ENCODE results near the gene VSIG10L2. TPM values are rescaled to one million over a fixed set of nuclear protein-coding genes. Genes with fewer than 3 reads are reported as not detected.

Gene VSIG10L2
- total RNA-seq, 1 experiment from 2014 or later, result not detected

GRCh38 chr11:125903711-125904659 lies 41.9 kb upstream of the VSIG10L2 start, which contains the start of gene DDX25 (continued):
- no peak for TF ChIP-seq MAX (IDR thresholded peaks at IDR 0.05)
- no peak for TF ChIP-seq ATF3 (IDR thresholded peaks at IDR 0.05)
- no peak for TF ChIP-seq FOSL1 (IDR thresholded peaks at IDR 0.05; ENCODE audit: low read depth)

GRCh38 chr11:125904678-125905077 lies 41.2 kb upstream of the VSIG10L2 start:
- TF ChIP-seq EZH2phosphoT487 (IDR thresholded peaks at IDR 0.05; ENCODE audit: borderline replicate concordance), result no peak
- TF ChIP-seq EGR1 (IDR thresholded peaks at IDR 0.05; ENCODE audit: low read depth), result no peak
- no peak for TF ChIP-seq RAD21 (IDR thresholded peaks at IDR 0.05; ENCODE audit: low read depth)
- TF ChIP-seq ATF3 (IDR thresholded peaks at IDR 0.05), result no peak
- TF ChIP-seq MAX (IDR thresholded peaks at IDR 0.05), result no peak
- no peak for TF ChIP-seq SP1 (IDR thresholded peaks at IDR 0.05; ENCODE audit: low read depth)
- TF ChIP-seq EZH2 (IDR thresholded peaks at IDR 0.05), result no peak
- no peak for TF ChIP-seq POLR2AphosphoS5 (IDR thresholded peaks at IDR 0.05; ENCODE audit: low read depth, low read length)
- TF ChIP-seq ZNF274 (IDR thresholded peaks at IDR 0.05; ENCODE audit: low read depth, low read length), result no peak
- no peak for TF ChIP-seq SRF (IDR thresholded peaks at IDR 0.05; ENCODE audit: low read depth)
- TF ChIP-seq CEBPB (IDR thresholded peaks at IDR 0.05; ENCODE audit: low read depth), result no peak
- no peak for TF ChIP-seq ZBTB33 (IDR thresholded peaks at IDR 0.05; ENCODE audit: extremely low read depth, insufficient replicate concordance, low read length)
- no peak for TF ChIP-seq FOSL1 (IDR thresholded peaks at IDR 0.05; ENCODE audit: low read depth)
- TF ChIP-seq SIN3A (IDR thresholded peaks at IDR 0.05; ENCODE audit: low read depth), result no peak
- TF ChIP-seq CBX3 (IDR thresholded peaks at IDR 0.05; ENCODE audit: low read depth), result no peak
- no peak for TF ChIP-seq ZFX (IDR thresholded peaks at IDR 0.05)
- TF ChIP-seq JUND (IDR thresholded peaks at IDR 0.05), result no peak
- TF ChIP-seq POLR2A (IDR thresholded peaks at IDR 0.05; ENCODE audit: borderline replicate concordance, extremely low read depth, insufficient read depth, insufficient read length), result no peak
- H3K4me2 ChIP-seq (ENCODE audit: low read length), result no peak overlapping the region
- 0 out of 2 replicates have a peak, but pooled peaks cover 4% of the 10 kb centered on the region for H4K20me1 ChIP-seq (ENCODE audit: insufficient read depth)
- H3K27me3 ChIP-seq (ENCODE audit: insufficient read depth, low read length), result peaks cover 8% of the 10 kb centered on the region; the same call in 1 of the 2 replicates
- no TSS peak for BruUV-seq (replicated peaks)
- H3K9me2 ChIP-seq (ENCODE audit: insufficient read depth), result no peaks in the 10 kb centered on the region
- no peak overlapping the region for H3K9ac ChIP-seq (ENCODE audit: low read length)
- DNase-seq (ENCODE audit: low read depth, low spot score), result no peak
- peaks cover 3 to 8% of the 10 kb centered on the region in 2 experiments; a peak in 2 of 4 replicates for H3K4me1 ChIP-seq (ENCODE audit: control insufficient read depth in 1 of 2, insufficient read depth in 2 of 2, low read length in 2 of 2)
- H3K9me3 ChIP-seq (ENCODE audit: control insufficient read depth in 1 of 2, insufficient read depth in 1 of 2, low read depth in 1 of 2, low read length in 2 of 2), result no peaks in the 10 kb centered on the region
- intact Hi-C loops (cut with micrococcal nuclease), result no loop called here
- ChIA-PET POLR2A (no interaction called here), RAD21 (ENCODE audit: low non-redundant PET in 1 of 2, low total read pairs in 2 of 2, uncharacterized antibody in 2 of 2, unreplicated experiment in 2 of 2) (no interaction called here), CTCF (no interaction called here)
- H3K79me2 ChIP-seq (ENCODE audit: insufficient read depth, low read length), result peaks cover 29% of the 10 kb centered on the region
- no peak for ATAC-seq
- H3K4me3 ChIP-seq (replicated peaks in 1 of 2; ENCODE audit: low read depth in 1 of 2, low read length in 2 of 2), result no peak overlapping the region
- no peak overlapping the region for H3K27ac ChIP-seq (ENCODE audit: low read depth, low read length)
- H2AFZ ChIP-seq (ENCODE audit: low read depth, low read length, poor library complexity, severe bottlenecking), result no peak overlapping the region
- peaks cover 7 to 14% of the 10 kb centered on the region in 2 experiments; a peak in 3 of 4 replicates for H3K36me3 ChIP-seq (ENCODE audit: control insufficient read depth in 1 of 2, insufficient read depth in 2 of 2, low read length in 2 of 2)
